ENCODE measurements around the gene S100Z. TPM values are rescaled to one million over a fixed set of nuclear protein-coding genes. Genes with fewer than 3 reads are reported as not detected.

The S100Z gene
- total RNA-seq, 3 donors from 2014 or later, result 0.78 TPM; not detected in 2

DNA sequence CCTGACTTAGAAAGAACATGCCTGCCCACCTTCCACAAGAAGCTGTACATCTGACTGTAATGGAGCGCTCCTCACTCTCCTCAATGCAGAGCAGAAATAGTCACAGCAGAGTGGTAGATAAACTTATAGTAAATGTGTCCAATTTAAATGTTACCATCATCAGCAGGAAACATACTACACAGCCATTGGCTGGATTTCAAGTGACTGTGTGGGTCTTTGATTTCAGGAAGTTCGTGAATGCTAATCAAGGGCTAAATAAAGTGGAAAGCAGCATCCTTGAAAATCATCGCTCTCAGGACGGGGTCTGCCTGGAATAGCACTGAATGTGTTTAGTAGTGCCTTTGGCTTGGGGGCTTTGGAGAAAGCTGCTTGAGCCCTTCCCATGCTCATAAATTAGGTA, 70.7 kb downstream of the S100Z start:
- H3K4me3 ChIP-seq, result no peak overlapping the region
- TF ChIP-seq CTCF (IDR thresholded peaks at IDR 0.05), result no peak
- intact Hi-C loops (cut with DNase I, micrococcal nuclease), result no loop called here
- no peaks in the 10 kb centered on the region for H3K9me3 ChIP-seq
- no peaks in the 10 kb centered on the region for H3K4me1 ChIP-seq (ENCODE audit: low read depth)
- DNase-seq, result no peak
- no peak for ATAC-seq
- no peaks in the 10 kb centered on the region for H3K36me3 ChIP-seq (ENCODE audit: low read depth)

GRCh38 chr5:76926329-76927105, 76.7 kb downstream of the S100Z start:
- DNase-seq (no peak), ATAC-seq (no peak)
- H3K9me3 ChIP-seq, result no peaks in the 10 kb centered on the region
- intact Hi-C loops (cut with DNase I, micrococcal nuclease), result no loop called here
- H3K4me1 ChIP-seq (ENCODE audit: low read depth), result no peaks in the 10 kb centered on the region
- no peak overlapping the region for H3K4me3 ChIP-seq
- no peak for TF ChIP-seq CTCF (IDR thresholded peaks at IDR 0.05)
- H3K36me3 ChIP-seq (ENCODE audit: low read depth), result no peaks in the 10 kb centered on the region

GRCh38 chr5:76927961-76928360, 78.1 kb downstream of the S100Z start:
- Histone ChIP-seq H3K9me3 (no peaks in the 10 kb centered on the region), H3K4me3 (no peak overlapping the region), H3K4me1 (ENCODE audit: low read depth) (no peaks in the 10 kb centered on the region), H3K36me3 (ENCODE audit: low read depth) (no peaks in the 10 kb centered on the region)
- intact Hi-C loops (cut with DNase I, micrococcal nuclease), result no loop called here
- ATAC-seq (no peak), DNase-seq (no peak)
- no peak for TF ChIP-seq CTCF (IDR thresholded peaks at IDR 0.05)

- H3K36me3 ChIP-seq (ENCODE audit: low read depth), result no peaks in the 10 kb centered on the region
- no peak for DNase-seq
- intact Hi-C loops (cut with DNase I, micrococcal nuclease), result no loop called here
- no peak overlapping the region for H3K4me3 ChIP-seq
- no peak for TF ChIP-seq CTCF (IDR thresholded peaks at IDR 0.05)
- H3K4me1 ChIP-seq (ENCODE audit: low read depth), result no peaks in the 10 kb centered on the region
- ATAC-seq, result no peak
- H3K9me3 ChIP-seq, result no peaks in the 10 kb centered on the region
Observed at GRCh38 chr5:76930083-76930482, 80.3 kb downstream of the S100Z start.

- Histone ChIP-seq H3K4me3 (no peak overlapping the region), H3K4me1 (ENCODE audit: low read depth) (no peaks in the 10 kb centered on the region), H3K9me3 (no peaks in the 10 kb centered on the region), H3K36me3 (ENCODE audit: low read depth) (no peaks in the 10 kb centered on the region)
- DNase-seq, result no peak
- no peak for ATAC-seq
- intact Hi-C loops (cut with DNase I, micrococcal nuclease), result no loop called here
- TF ChIP-seq CTCF (IDR thresholded peaks at IDR 0.05), result no peak
Observed at GRCh38 chr5:76938177-76938576, 88.4 kb downstream of the S100Z start.

Measured in mucosa of descending colon (tissue), 3 donors.